Activated CD4-positive, CD25-positive, alpha-beta regulatory T cell (primary cell): ENCODE measurements around the gene SDHAF1.
"Not testable (repeated sequence)": the region's sequence is repeated elsewhere in the genome, so short reads cannot be mapped to it uniquely, and the experiment has no call there.

ENCODE experiments used
- DNase-seq, 4 experiments: peaks; one replicate each; lab custom pipeline; 2025; lab: John Stamatoyannopoulos, UW

SDHAF1 gene

DNA sequence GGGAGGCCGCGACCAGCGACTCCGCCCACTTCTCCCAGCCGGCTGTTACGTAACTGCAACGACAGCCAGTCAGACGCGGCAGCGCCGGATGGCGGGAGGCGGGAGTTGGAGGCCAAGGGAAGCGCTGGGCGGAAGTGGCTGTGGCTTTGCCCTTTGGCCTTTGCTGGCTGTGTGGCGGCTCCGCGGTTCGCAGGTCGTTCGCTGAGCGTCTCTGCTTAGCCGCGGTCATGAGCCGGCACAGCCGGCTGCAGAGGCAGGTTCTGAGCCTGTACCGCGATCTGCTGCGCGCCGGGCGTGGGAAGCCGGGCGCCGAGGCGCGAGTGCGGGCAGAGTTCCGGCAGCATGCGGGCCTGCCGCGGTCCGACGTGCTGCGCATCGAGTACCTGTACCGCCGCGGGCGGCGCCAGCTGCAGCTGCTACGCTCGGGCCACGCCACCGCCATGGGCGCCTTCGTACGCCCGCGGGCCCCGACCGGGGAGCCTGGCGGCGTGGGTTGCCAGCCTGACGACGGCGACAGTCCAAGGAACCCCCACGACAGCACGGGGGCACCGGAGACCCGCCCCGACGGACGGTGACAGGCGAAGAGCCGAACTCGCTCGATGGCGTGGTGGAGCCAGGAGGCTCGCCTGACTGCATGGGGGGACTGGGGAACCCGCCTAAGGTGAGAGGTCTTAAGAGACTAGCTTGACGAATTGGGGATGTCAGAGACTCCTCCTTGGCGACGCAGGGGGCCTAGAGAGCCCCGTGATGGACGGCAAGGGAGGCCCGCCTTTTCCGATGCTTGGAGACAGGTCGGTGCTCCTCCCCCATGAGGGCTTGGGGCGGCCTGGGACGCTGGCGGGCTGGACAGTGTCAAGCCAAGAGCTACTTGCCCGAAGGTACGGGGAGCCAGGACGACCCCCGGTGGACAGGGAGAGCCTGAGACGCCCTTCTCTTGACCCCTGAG lies at the start of gene SDHAF1:
SDHAF1 (plus strand) TSS at position 141 of the 946 bp plus-strand sequence; CDS start at position 228, 87 bp downstream.
- DNase-seq, result peak; percentile 86 to 89 (median 87)

DNA sequence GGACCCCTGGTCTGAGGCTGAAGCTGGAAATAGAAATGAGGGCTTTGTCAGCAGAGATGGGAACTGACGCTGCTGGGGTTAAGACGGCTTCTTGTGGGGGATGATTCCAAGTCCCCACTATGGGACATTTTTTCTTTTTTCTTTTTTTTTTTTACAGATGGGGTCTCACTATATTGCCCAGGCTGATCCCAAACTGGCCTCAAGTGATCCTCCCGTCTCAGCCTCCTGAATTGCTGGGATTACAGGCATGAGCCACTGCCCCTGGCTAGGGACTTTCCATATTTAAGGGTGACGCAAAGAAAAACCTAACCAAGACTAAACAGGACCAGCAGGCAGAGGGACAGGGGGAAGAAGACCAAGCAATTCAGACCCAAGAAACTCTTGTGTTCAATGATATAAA lies 48.8 kb upstream of the SDHAF1 start:
- no peak for DNase-seq

GRCh38 chr19:35949131-35949530 lies 45.9 kb upstream of the SDHAF1 start:
- DNase-seq, result no peak

DNA sequence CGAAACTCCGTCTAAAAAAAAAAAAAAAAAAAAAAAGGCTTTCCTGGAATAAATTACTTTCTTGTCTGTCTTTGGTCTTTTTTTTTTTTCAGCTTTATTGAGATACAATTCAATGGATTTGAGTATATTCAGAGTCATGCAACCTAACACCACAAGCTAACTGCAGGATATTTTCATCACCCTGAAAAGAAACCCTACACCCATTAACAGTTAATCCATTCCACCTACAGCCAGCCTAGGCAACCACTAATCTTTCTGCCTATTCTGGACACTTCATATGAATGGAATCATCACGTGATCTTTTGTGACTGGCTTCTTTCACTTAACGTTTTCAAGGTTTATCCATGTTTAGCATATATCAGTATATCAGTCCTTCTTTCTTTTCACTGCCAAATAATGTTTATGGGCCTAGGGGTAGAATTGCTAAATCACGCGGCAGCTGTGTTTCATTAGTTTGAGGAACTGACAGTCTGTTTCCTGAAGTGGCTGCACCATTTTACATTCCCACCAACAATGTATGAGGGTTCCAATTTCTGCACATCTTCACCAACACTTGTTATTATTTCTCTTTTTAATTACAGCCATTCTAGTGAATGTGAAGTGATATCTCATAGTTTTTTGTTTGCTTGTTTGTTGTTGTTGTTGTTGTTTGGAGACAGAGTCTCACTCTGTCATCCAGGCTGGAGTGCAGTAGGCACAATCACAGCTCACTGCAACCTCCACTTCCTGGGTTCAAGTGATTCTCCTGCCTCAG lies 38.9 kb upstream of the SDHAF1 start:
- no peak for DNase-seq

- not testable (repeated sequence) for DNase-seq
Observed at GRCh38 chr19:35957411-35957810, 37.6 kb upstream of the SDHAF1 start.

- DNase-seq, result no peak
Observed at GRCh38 chr19:35958660-35959039, 36.3 kb upstream of the SDHAF1 start.

DNA sequence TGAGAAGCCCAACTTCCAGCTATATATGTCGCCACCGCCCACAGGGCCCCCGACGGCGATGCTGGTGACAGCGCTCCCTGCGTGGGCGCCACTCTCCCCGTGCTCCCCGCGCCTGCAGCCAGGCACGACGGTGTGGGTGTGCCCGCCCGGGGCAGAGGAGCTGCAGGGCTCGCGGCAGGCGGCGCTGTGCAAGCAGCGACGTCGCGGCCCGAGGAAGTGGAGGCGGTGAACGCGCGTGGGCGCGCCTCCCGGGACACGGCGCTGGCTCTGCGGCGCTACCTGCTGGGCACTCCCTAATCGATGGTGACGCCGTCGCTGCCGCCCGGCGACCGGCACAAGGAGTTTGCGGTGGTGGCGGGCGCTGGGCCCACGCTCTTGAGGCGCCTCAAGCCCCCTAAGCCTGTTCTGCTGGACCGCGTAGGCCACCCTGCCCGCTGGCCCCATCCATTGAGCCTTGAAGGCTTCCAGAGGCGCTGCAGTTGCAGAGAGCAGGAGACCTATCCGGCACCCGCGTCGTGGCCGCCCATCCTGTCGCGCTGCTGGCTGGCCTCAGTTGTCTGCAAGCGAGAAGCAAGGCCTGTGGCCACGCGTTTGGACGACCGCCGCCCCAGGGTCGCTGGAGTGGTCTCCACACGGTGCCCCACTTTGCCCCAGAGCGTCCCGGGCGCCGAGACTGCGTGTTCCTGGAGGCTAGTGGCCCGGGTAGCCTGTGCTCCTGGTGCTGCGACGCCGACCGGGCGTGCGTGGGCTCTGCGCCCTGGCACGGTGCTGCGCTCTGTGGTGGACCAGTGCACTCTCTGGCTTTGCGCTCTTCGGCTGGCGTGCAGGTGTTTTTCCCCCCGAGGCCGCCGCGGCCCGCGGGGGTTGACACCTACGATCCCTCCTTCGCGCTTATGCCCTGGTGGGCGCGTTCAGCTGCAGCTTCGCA lies 35.7 kb upstream of the SDHAF1 start:
- DNase-seq, result peak; percentile 29 to 78 (median 58)

- no peak for DNase-seq
Observed at GRCh38 chr19:35959968-35960320, 35.0 kb upstream of the SDHAF1 start.

DNA sequence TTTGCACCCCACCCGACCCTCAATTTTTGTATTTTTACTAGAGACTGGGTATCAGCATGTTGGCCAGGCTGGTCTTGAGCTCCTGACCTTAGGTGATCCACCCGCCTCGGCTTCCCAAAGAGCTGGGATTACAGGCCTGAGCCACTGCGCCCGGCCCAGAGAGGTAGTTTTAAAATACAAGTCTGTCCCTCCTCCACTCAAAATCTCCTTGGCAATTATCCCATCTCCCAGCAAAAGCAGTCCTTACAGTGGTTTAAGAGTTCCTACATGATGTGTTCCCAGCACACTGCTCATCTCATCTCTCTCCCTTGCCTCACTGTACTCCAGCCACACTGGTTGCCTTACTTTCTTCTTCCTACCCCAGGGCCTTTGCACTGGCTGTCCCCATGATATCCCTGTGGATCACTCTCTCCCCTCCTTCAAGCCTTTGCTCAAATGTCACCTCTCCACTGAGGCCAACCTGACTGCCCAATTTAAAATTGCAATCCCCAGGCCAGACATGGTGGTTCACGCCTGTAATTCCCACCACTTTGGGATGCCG lies 34.5 kb upstream of the SDHAF1 start:
- DNase-seq, result no peak

DNA sequence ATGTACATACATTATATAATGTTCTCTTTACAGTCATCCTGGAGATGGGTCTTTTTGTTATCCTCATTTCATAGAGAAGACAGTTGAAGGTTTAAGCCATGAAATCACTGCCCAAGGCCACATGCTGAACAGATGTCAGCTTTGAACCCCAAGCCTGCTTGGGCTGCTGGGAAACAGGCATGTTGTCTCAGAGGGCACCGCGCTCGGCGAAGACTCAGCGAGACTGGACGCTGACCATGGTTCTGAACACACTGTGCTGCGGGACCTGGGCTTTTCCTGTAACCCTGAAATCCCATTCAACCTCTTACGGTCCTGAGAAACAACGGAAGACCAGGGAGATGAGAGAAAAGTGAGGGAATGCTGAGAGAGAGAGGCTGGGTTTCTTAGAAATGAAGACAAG lies 31.5 kb upstream of the SDHAF1 start:
- DNase-seq, result no peak

DNA sequence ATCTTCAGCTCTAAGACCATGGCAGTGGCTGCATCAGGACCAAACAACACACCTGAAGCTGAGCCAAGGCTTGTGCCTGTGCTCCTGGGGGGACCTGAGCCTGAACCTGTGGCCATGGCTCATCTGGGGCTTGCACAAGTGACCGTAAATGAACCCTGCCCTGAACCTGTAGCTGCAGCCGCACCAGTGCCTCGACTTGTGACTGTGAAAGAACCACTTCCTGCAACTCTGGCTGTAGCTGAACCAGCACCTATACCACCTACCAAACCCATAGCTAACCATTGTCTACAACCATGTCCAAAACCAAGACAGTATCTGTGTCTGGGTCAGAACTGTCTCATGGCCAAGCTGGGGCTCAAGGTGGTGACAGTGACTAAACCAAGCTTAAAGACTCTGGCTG lies 28.2 kb upstream of the SDHAF1 start:
- no peak for DNase-seq

GRCh38 chr19:35973487-35973886 lies 21.5 kb upstream of the SDHAF1 start:
- no peak for DNase-seq

DNA sequence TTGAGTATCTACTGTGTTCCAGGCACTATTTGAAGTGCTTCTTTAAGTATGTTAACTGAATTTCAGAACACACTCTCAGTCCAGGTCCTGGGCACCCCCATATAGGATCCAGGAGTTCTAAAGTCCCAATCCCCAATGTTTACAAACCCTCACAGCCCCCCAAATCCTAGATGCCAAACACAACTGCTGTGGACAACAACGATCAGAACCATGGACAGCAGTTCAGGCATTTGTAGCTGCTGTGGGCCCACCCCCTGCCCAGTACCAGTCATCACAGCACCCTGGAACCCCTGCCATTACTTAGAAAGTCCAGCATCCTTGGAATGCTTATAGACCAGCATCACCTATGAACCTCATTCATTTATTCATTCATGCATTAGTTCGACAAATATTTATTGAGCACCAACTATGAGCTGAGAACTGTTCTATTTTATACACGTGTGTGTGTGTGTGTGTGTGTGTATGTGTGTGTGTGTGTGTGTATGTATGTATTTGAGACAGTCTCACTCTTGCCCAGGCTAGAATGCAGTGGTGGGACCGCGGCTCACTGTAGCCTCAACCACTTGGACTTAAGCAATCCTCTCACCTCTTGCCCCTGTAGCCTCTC lies 19.3 kb upstream of the SDHAF1 start:
- no peak for DNase-seq

- DNase-seq, result no peak
Observed at GRCh38 chr19:35977446-35978222, 17.4 kb upstream of the SDHAF1 start.

- no peak for DNase-seq
Observed at GRCh38 chr19:35978271-35978670, 16.7 kb upstream of the SDHAF1 start.

- no peak for DNase-seq
Observed at GRCh38 chr19:35978832-35979365, 16.1 kb upstream of the SDHAF1 start.

DNA sequence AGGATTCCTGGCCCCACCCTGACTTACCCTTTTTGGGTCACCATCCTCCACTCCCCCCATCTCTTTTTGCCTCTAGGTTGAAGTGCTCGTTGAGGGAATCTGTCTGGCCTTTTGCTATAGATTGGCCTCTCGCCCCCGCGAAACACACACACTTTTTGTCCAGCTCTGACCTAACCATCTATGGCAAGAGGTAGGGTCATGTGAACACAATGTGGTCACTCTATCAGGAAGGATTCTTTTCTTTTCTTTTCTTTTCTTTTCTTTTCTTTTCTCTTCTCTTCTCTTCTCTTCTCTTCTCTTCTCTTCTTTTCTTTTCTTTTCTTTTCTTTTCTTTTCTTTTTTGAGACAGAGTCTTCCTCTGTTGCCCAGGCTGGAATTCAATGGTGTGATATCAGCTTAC lies 14.0 kb upstream of the SDHAF1 start:
- not testable (repeated sequence) for DNase-seq

DNA sequence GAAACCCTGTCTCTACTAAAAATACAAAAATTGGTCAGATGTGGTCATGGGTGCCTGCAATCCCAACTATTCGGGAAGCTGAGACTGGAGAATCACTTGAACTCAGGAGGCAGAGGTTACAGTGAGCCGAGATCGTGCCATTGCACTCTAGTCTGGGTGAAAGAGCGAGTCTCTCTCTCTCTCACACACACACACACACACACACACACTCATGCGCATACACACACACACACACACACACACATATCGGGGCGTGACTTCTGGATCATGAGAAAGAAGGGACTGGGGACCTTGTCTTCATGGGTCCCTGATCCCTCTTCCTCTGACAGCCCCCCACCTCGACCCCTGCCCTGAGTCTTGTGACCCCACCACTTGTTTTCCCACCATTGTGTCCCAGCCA lies 11.8 kb upstream of the SDHAF1 start:
- DNase-seq, result no peak

GRCh38 chr19:35986111-35986510 lies 8.9 kb upstream of the SDHAF1 start:
- DNase-seq, result no peak
